Effector CD8-positive, alpha-beta T cell (primary cell): ENCODE measurements around the gene MOCS1.
"Not testable (repeated sequence)": the region's sequence is repeated elsewhere in the genome, so short reads cannot be mapped to it uniquely, and the experiment has no call there.

ENCODE experiments used
- DNase-seq: peaks from one replicate; lab custom pipeline; 2025; lab: John Stamatoyannopoulos, UW
- total RNA-seq, 4 experiments: gene quantifications; one replicate each; lab custom pipeline; 2026; lab: John Stamatoyannopoulos, UW

Gene MOCS1
- 0.44 to 3.3 (median 2.3) reads per million in 4 experiments for total RNA-seq

DNA sequence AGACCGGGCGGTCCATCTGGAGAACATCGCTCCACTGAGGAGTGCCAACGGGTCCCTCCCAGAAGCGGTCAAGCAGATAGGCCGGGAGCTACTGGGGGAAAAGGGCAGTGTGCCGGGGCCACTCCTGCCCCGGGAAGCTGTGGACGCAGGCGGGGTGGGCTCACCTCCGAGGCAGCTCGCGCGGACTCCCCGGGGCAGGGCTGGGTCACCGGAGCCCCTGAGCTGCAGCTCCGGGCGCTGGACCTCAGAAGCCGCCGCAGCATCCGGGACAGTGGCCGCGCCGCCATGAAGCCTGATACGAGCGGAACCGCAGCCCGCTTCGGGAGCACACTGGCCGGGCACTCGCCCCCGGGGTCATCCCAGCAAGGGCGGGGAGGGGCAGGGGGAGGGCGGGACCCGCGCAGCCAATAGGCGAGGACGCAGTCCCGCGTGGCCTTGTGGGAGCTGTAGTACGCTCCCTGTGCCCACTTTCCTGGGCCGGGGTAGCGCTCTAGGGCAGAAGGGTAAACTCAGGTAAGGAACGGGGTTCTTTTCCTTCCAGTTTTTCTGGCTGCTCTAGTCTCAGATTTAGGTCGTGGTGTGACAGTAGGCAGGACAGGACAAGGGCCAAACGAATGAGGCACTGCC is at the start of gene MOCS1:
Gene MOCS1, minus strand, starts transcription at position 332 of the 627 bp plus-strand sequence. Its CDS starts 45 bp downstream, at position 287.
- peak; percentile 22 for DNase-seq

DNA sequence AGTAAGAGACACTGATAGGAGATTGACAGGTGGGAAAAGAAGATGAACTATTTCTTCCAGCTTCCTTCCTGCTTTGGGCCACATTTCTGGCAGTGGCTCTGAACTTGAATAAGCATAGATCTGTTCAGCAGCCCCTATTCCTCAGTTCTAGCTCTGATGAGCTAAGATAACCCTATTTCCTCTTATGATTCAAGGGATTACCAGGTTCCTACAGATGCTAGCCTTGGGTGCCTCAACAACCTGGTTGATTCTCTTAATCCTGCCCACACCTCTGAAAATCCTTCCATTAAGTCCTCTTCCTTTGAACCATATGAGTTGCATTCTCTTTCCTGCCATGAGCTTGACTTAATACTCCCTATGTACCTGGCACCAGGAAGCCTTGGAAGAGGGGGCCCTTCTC is 49.8 kb upstream of the MOCS1 start:
- no peak for DNase-seq

DNA sequence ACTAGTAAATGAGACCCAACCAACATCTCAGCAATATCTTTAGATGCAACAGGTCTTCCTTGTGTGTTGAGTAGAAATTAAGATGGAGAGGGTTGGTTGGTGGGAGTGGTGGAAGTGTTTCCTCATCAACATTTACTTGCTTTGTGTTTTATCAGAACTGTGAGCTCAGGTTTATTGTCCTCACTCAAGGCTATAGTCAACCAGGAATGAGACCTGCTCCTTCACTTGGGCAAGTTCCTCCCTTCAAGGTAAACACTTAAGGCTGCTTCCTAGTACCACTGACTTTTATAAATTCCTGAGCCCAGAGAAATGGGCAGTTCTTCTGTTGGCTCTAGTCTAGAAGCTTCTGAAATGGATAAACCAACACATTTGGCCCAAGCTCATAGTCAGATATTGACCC is 48.9 kb upstream of the MOCS1 start:
- DNase-seq, result no peak

GRCh38 chr6:39982720-39983119 is 48.5 kb upstream of the MOCS1 start:
- DNase-seq, result no peak

- DNase-seq, result no peak
These were observed 46.7 kb upstream of the MOCS1 start for GRCh38 chr6:39980839-39981580.

GRCh38 chr6:39979461-39980328 is 45.4 kb upstream of the MOCS1 start:
- DNase-seq, result no peak

GRCh38 chr6:39978240-39978639 is 44.0 kb upstream of the MOCS1 start:
- DNase-seq, result no peak

DNA sequence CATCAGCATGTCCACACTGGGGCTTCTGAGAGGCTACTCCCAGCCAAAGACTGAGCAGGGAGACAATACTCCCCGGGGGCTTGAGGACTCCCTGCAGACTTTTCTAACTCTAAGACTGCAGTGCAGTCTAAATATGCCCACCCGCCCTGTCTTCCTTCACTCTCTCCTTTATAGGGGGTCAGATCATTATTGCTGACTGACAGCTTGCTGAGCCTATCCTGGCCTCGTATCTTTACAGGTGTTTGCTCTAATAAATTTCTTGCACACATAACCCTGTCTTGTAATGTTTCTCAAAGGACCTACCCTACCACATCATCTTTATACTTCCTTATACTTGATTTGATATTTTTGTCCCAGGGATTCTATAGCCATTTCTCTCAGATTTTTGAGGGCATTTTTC is 39.4 kb upstream of the MOCS1 start:
- no peak for DNase-seq

DNA sequence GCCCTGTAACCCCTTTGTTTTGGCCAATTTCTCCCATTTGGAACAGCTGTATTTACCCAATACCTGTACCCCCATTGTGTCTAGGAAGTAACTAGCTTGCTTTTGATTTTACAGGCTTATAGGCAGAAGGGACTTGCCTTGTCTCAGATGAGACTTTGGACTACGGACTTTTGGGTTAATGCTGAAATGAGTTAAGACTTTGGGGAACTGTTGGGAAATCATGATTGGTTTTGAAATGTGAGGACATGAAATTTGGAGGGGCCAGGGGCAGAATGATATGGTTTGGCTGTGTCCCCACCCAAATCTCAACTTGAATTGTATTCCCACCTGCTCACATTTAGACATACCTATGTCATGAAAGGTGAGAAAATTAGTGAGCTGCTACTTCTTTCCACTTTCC is 38.5 kb upstream of the MOCS1 start:
- DNase-seq, result not testable (repeated sequence)

DNA sequence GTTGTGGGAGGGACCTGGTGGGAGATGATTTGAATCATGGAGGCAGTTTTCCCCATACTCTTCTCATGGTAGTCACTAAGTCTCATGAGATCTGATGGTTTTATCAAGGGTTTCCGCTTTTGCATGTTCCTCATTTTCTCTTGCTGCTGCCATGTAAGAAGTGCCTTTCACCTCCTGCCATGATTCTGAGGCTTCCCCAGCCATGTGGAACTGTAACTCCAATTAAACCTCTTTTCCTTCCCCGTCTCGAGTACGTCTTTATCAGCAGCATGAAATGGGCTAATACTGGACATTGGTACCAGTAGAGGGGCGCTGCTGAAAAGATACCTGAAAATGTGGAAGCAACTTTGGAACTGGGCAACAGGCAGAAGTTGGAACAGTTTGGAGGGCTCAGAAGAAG is 36.9 kb upstream of the MOCS1 start:
- DNase-seq, result not testable (repeated sequence)

DNA sequence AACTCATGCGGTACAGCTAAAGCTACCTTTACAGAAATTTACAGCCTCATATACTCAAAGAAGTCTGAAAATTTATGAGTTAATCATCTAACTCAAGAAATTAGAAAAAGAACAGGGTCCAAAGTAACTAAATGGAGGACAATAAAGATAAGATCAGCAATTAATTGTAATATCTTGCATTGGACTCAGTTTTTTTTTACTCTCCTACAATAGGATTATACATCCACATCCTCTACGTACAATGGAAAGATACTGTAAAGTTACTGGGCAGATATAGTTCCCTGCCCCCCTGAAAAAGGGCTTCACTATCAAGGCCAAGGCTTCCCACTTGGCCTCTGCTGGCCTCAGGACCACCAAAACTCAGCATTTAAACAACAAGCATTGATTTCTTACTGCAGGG is 31.5 kb upstream of the MOCS1 start:
- no peak for DNase-seq

- DNase-seq, result no peak
These were observed 30.3 kb upstream of the MOCS1 start for GRCh38 chr6:39964530-39964929.

GRCh38 chr6:39964094-39964493 is 29.8 kb upstream of the MOCS1 start:
- no peak for DNase-seq

DNA sequence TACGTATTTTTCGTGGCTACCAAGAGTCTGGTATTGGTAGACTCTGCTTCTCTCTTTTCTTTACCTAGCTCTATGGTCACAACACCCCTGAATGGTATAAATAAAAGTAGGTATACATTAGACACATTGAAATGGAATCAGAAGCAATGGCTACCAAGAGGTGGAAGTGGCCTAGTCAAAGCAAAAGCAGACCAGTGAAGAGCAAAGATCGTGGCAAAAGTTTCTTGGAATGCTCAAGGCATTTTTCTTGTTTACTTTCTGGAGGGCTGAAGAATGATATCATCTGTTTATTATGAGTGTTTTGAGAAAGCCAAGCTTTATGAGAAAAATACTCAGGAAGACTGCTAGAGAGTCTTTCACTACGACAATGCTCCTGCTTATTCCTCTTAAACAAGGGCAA is 28.6 kb upstream of the MOCS1 start:
- DNase-seq, result no peak

DNA sequence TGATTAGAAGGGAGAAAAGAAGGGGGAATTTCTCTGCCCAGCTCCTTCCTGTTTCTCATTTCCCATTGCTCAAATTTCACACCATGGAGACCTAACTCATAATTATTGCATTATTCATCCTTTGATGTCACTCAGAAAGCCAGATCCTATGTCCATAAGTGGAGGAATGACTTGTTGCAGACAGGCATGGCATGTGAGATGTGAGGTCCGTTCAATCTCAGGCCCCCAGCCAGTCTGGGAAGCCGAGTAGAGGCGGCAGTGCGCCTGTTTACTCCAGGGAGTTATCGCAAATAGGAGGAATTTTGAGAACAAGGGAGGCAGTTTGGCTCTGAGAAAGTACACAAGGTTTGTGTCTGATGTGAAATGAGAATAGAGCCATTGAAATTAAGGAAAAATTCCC is 26.9 kb upstream of the MOCS1 start:
- DNase-seq, result no peak

GRCh38 chr6:39958947-39959346 is 24.7 kb upstream of the MOCS1 start:
- no peak for DNase-seq

- no peak for DNase-seq
These were observed 22.7 kb upstream of the MOCS1 start for GRCh38 chr6:39956936-39957335.

- no peak for DNase-seq
These were observed 18.9 kb upstream of the MOCS1 start for GRCh38 chr6:39953076-39953618.

- DNase-seq, result no peak
These were observed 17.9 kb upstream of the MOCS1 start for GRCh38 chr6:39952167-39952566.

DNA sequence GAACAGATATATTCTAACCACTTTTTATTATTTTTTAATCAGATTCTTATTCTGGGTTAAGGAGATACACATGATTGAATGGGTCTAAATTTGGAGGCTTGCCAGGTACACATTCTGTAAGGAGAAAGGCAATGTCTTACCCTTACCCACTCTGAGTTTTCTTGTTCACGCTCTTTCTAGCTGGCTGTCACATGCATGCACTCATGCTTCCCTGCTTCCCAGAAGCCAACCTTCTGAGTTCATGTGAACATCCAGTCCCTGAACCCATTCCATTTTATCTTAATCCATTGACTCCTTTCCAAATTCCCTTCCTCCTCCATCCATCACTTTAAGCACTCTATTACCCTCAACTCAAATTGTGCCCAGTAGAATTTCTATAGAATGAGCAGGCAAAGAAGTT is 17.5 kb upstream of the MOCS1 start:
- DNase-seq, result no peak

GRCh38 chr6:39951191-39951590 is 16.9 kb upstream of the MOCS1 start:
- no peak for DNase-seq

DNA sequence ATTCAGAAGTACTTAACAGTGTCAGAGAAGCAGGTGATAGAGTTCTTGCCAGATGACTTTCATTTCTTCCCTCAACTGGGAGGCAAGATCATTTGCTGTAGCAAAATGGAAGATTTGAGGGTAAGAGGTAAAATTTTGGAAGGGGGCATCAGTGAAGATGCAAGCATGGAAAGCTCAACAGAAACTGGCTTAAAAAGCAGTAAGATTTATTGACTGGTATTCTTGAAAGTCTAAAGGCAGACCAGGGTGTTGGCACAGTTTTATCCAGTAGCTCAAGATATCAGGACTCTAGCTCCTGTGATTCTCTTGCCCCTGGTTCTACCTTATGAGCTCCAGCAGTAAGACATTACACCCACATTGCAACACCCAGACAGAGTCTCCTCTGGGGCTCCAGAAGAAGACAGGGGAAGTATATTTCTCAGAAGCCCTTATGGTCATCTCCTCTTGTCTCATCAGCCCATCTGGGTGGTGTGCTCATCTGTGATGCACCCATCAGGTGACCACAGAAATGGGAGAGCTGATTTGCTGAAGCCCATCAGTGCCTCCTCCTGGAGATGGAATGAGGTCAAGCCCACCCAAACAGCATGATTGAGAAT is 16.0 kb upstream of the MOCS1 start:
- no peak for DNase-seq
